GM21423 (cell line): ENCODE data around the gene KCND3.

Experiments
- ATAC-seq: cut with Tn5 transposase; IDR thresholded peaks from one replicate; pipeline ENCODE4 v1.9.1; 2021; ENCODE audit warnings: mild to moderate bottlenecking, moderate library complexity; ENCODE audit not compliant: unreplicated experiment

The KCND3 gene

GRCh38 chr1:111733183-111733991 lies 256.1 kb downstream of the KCND3 start:
- no peak for ATAC-seq

GRCh38 chr1:111732718-111733117 lies 256.8 kb downstream of the KCND3 start:
- ATAC-seq: no peak

- ATAC-seq: no peak
These were observed 257.5 kb downstream of the KCND3 start for GRCh38 chr1:111731956-111732355.

- no peak for ATAC-seq
These were observed 258.8 kb downstream of the KCND3 start for GRCh38 chr1:111730706-111731105.

GRCh38 chr1:111729946-111730681 lies 259.4 kb downstream of the KCND3 start:
- ATAC-seq: no peak

GRCh38 chr1:111729271-111729921 lies 260.1 kb downstream of the KCND3 start:
- no peak for ATAC-seq

GRCh38 chr1:111727056-111727455 lies 262.4 kb downstream of the KCND3 start:
- ATAC-seq: no peak

GRCh38 chr1:111725192-111725591 lies 264.3 kb downstream of the KCND3 start:
- ATAC-seq: no peak

GRCh38 chr1:111723871-111724270 lies 265.6 kb downstream of the KCND3 start:
- ATAC-seq: no peak

GRCh38 chr1:111723091-111723806 lies 266.2 kb downstream of the KCND3 start:
- ATAC-seq: no peak

GRCh38 chr1:111720977-111721786 lies 268.3 kb downstream of the KCND3 start:
- ATAC-seq: no peak
